Spinal cord (tissue), 10 donors: ENCODE results near the gene CACNA1D. TPM values are rescaled to one million over a fixed set of nuclear protein-coding genes. Genes with fewer than 3 reads are reported as not detected.

Source experiments
- DNase-seq, 6 donors: peaks; one replicate each; pipeline versions ENCODE4 v3.0.0 to v3.0.0-alpha.2; 2013 to 2015; ENCODE audit warnings: low spot score in 6 of 6, low read depth in 4 of 6
- H3K27ac ChIP-seq: one replicate; pipeline ENCODE4 v1.5.1; 2013; ENCODE audit warnings: low read depth, low read length, control low read depth
- H3K27me3 ChIP-seq: one replicate; pipeline ENCODE4 v1.6.1; 2013; ENCODE audit warnings: low read length; ENCODE audit not compliant: control insufficient read depth, insufficient read depth
- H3K36me3 ChIP-seq: one replicate; pipeline ENCODE4 v1.6.1; 2013; ENCODE audit warnings: low read length; ENCODE audit not compliant: control insufficient read depth, insufficient read depth
- H3K4me1 ChIP-seq: one replicate; pipeline ENCODE4 v1.6.1; 2013; ENCODE audit warnings: low read length; ENCODE audit not compliant: control insufficient read depth, insufficient read depth
- H3K4me3 ChIP-seq: one replicate; pipeline ENCODE4 v1.5.1; 2013; ENCODE audit warnings: low read depth, low read length, control low read depth
- H3K9me3 ChIP-seq: one replicate; pipeline ENCODE4 v1.6.1; 2013; ENCODE audit warnings: low read length; ENCODE audit not compliant: control insufficient read depth, insufficient read depth
- WGBS: methylation state at CpG from one replicate; pipeline ENCODE4 v1.1.5; 2013; ENCODE audit warnings: missing lambda C conversion rate; ENCODE audit not compliant: insufficient coverage; 5-methylcytosine and 5-hydroxymethylcytosine counted together
- polyA plus RNA-seq, 2 donors: library from polyadenylated mRNA; unstranded; fragments of 120-200 nt; gene quantifications; one replicate each; pipeline ENCODE4 v1.2.1, GENCODE V29; 2013; ENCODE audit not compliant: insufficient read length in 2 of 2
- total RNA-seq, 2 donors: library from RNA; depleted of rRNA in 1 of 2; stranded (reverse); fragments of 120-200 nt in 1 of 2; fragments of >200 nt in 1 of 2; gene quantifications; one replicate each; pipeline versions ENCODE4 v1.2.3 to v1.2.4, GENCODE V29; 2013 to 2014
- donor health status: healthy.

The CACNA1D gene
- total and polyA plus RNA-seq, 4 donors, result 14.1 to 37.5 (median 24.4) TPM

DNA sequence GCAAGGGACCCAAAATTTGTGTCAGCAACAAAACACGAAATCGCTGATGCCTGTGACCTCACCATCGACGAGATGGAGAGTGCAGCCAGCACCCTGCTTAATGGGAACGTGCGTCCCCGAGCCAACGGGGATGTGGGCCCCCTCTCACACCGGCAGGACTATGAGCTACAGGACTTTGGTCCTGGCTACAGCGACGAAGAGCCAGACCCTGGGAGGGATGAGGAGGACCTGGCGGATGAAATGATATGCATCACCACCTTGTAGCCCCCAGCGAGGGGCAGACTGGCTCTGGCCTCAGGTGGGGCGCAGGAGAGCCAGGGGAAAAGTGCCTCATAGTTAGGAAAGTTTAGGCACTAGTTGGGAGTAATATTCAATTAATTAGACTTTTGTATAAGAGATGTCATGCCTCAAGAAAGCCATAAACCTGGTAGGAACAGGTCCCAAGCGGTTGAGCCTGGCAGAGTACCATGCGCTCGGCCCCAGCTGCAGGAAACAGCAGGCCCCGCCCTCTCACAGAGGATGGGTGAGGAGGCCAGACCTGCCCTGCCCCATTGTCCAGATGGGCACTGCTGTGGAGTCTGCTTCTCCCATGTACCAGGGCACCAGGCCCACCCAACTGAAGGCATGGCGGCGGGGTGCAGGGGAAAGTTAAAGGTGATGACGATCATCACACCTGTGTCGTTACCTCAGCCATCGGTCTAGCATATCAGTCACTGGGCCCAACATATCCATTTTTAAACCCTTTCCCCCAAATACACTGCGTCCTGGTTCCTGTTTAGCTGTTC is 316.9 kb downstream of the CACNA1D start:
- peaks cover 50% of the 10 kb centered on the region for H3K4me1 ChIP-seq
- H3K27me3 ChIP-seq, result no peaks in the 10 kb centered on the region
- DNase-seq, result no peak
- 94% methylated on average over 21 of the region's 24 CpGs for WGBS
- H3K4me3 ChIP-seq, result no peak overlapping the region
- H3K9me3 ChIP-seq, result no peaks in the 10 kb centered on the region
- peaks cover 54% of the 10 kb centered on the region for H3K36me3 ChIP-seq
- H3K27ac ChIP-seq, result no peak overlapping the region

DNA sequence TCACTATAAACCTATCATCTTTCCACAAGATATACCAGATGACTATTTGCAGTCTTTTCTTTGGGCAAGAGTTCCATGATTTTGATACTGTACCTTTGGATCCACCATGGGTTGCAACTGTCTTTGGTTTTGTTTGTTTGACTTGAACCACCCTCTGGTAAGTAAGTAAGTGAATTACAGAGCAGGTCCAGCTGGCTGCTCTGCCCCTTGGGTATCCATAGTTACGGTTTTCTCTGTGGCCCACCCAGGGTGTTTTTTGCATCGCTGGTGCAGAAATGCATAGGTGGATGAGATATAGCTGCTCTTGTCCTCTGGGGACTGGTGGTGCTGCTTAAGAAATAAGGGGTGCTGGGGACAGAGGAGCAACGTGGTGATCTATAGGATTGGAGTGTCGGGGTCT is 318.0 kb downstream of the CACNA1D start:
- Histone ChIP-seq H3K27ac (peak overlapping the region; percentile 1), H3K4me1 (peaks cover 49% of the 10 kb centered on the region), H3K36me3 (peaks cover 51% of the 10 kb centered on the region), H3K27me3 (no peaks in the 10 kb centered on the region), H3K4me3 (no peak overlapping the region), H3K9me3 (no peaks in the 10 kb centered on the region)
- WGBS, result 28% methylated on average over 4 of the region's 4 CpGs
- DNase-seq, result peak in 2 of 6 donors; percentile 37 to 68

DNA sequence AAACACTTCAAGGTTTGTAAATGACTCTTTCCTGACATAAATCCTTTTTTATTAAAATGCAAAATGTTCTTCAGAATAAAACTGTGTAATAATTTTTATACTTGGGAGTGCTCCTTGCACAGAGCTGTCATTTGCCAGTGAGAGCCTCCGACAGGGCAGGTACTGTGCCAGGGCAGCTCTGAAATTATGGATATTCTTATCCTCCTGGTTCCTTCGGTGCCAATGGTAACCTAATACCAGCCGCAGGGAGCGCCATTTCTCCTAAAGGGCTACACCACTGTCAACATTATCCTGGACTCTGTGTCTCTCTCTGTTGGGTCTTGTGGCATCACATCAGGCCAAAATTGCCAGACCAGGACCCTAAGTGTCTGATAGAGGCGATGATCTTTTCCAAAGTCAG is 318.8 kb downstream of the CACNA1D start:
- H3K4me1 ChIP-seq, result peaks cover 56% of the 10 kb centered on the region
- DNase-seq, result no peak
- H3K9me3 ChIP-seq, result no peaks in the 10 kb centered on the region
- no peak overlapping the region for H3K4me3 ChIP-seq
- no peaks in the 10 kb centered on the region for H3K27me3 ChIP-seq
- H3K27ac ChIP-seq, result no peak overlapping the region
- peaks cover 58% of the 10 kb centered on the region for H3K36me3 ChIP-seq
- 98% methylated on average over 3 of the region's 5 CpGs for WGBS

DNA sequence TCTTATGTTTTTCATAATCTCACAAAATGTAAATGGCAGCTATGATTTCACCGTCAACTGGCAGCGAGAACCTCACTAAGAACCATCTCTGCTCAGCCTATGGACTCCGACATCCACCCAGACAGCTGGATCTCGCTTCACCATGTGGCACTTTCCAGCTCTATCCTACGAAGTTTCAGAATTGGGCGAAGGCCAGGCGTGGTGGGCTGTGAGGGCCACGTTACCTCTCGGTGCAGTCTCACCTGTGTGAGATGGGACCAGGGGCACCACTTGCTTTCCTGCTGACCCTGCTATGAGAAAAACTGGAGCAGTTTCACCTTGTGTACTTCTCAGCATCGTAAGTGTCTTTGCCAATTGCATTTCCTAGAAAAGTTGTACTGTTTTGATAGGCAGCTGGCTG is 319.5 kb downstream of the CACNA1D start:
- no peak for DNase-seq
- 94% methylated on average over 9 of the region's 10 CpGs for WGBS
- Histone ChIP-seq H3K27ac (no peak overlapping the region), H3K27me3 (no peaks in the 10 kb centered on the region), H3K36me3 (peaks cover 58% of the 10 kb centered on the region), H3K4me3 (no peak overlapping the region), H3K4me1 (peaks cover 52% of the 10 kb centered on the region), H3K9me3 (no peaks in the 10 kb centered on the region)

DNA sequence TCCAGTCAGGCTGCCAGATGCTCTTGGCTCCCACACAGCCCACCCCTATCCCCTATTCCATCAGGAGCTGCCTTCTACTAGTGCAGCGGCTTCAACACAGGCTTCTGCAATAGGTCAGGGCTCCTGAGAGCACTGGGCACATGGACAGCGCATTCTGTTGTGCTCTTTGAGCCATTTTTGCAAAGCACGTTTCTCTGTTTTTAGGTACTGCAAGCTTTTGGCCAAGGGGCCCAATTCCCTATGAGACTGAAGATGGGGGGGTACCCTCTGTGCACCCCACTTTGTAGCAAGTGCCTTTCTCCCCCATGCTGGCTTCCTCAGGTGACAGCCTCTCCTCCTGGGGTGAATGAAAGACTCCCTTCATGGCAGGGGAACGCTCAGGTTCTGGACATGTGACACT is 320.7 kb downstream of the CACNA1D start:
- Histone ChIP-seq H3K9me3 (no peaks in the 10 kb centered on the region), H3K4me3 (no peak overlapping the region), H3K4me1 (peaks cover 47% of the 10 kb centered on the region), H3K27ac (peak overlapping the region; percentile 70), H3K36me3 (peaks cover 58% of the 10 kb centered on the region), H3K27me3 (no peaks in the 10 kb centered on the region)
- DNase-seq, result no peak
- WGBS, result 89% methylated on average over 3 of the region's 4 CpGs

DNA sequence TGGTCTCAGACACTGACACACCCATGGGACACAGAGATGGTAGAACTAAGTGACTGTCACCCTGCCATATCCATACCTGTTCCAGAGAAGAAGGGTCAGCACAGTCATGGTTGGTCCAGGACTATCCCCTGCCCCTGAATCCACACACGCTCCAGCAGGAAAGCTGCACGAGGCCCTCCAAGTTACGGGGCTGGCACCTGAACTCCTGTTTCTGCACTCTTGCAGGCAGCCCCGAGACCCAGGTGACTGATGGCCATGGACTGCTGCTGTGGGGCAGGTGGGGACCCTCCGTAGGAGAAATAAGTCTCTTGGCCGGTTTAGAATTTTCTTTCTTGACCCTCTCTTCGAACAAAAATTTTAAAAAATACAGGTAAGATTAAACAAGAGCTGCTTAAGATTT is 321.2 kb downstream of the CACNA1D start:
- H3K4me1 ChIP-seq, result peaks cover 47% of the 10 kb centered on the region
- WGBS, result 82% methylated on average over 2 of the region's 7 CpGs
- H3K27me3 ChIP-seq, result no peaks in the 10 kb centered on the region
- peaks cover 59% of the 10 kb centered on the region for H3K36me3 ChIP-seq
- H3K4me3 ChIP-seq, result no peak overlapping the region
- H3K9me3 ChIP-seq, result no peaks in the 10 kb centered on the region
- H3K27ac ChIP-seq, result peak overlapping the region; percentile 70
- no peak for DNase-seq

DNA sequence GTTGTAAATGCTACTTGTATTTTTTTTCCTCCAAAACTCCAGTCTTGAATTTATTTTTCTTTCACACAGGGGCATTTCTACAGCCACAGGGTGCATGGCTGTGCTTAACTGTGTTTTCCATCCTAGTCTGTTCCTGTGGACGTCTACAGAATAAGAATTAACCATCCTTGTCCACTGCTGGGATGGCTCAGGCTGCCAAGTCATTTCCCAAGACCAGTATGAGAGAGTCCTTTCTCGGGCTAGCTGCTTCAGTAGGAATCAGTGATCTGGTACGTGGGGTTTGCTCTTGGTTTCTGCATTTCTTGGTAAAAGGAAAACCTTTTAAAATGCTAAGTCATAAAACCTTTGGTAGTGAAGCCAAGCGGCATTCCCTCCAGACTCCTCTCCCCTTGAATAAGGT is 322.0 kb downstream of the CACNA1D start:
- Histone ChIP-seq H3K27ac (peak overlapping the region; percentile 70), H3K9me3 (no peaks in the 10 kb centered on the region), H3K27me3 (no peaks in the 10 kb centered on the region), H3K36me3 (peaks cover 58% of the 10 kb centered on the region), H3K4me3 (no peak overlapping the region), H3K4me1 (peaks cover 45% of the 10 kb centered on the region)
- WGBS, result no CpG with 5 or more reads among the region's 4 CpGs
- peak; percentile 40 to 91 (median 72) for DNase-seq

DNA sequence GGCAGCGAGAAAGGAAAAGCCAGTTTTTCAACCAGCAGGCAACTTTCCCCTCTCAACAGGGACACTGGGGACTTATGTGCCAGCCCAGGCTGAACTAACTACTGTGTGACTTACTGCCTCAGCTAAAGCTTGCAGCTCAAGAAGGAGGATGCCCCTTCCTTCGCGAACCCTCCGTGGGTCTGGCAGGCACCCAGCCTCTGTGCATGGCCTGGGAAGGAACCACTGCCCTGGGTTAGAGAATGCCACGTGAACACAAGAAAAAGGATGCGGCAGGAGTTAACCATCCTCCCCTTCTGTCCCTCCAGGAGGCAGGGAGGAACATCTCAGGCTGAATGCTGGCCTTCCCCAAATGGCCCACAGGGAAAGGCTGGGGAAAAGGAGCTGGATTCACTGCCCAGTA is 322.8 kb downstream of the CACNA1D start:
- DNase-seq, result peak in 1 of 6 donors; percentile 41
- peaks cover 55% of the 10 kb centered on the region for H3K36me3 ChIP-seq
- WGBS, result 44% methylated on average over 5 of the region's 6 CpGs
- peaks cover 48% of the 10 kb centered on the region for H3K4me1 ChIP-seq
- H3K27ac ChIP-seq, result peak overlapping the region; percentile 70
- no peaks in the 10 kb centered on the region for H3K9me3 ChIP-seq
- H3K4me3 ChIP-seq, result no peak overlapping the region
- H3K27me3 ChIP-seq, result no peaks in the 10 kb centered on the region

DNA sequence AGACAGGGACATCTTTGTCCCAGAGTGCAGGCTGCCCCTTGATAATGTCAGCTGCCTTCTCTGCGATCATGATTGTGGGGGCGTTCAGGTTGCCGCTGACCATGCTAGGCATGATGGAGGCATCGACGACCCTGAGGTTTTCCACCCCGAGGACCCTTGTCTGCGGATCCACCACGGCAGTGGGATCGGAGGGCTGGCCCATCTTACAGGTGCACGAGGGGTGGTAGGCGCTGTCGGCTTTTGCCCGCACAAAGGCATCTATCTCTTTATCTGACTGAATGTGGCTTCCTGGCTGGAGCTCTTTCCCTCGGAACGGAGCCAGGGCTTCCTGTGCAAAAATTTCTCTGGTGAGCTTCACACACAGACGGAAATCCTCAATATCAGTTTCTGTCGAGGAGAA is 323.4 kb downstream of the CACNA1D start:
- Histone ChIP-seq H3K9me3 (no peaks in the 10 kb centered on the region), H3K4me3 (no peak overlapping the region), H3K27ac (peak overlapping the region; percentile 70), H3K36me3 (peaks cover 61% of the 10 kb centered on the region), H3K4me1 (peaks cover 51% of the 10 kb centered on the region), H3K27me3 (no peaks in the 10 kb centered on the region)
- no peak for DNase-seq
- WGBS, result 78% methylated on average over 17 of the region's 17 CpGs
